ENCODE results near the gene CFAP65. TPM values are rescaled to one million over a fixed set of nuclear protein-coding genes. Genes with fewer than 3 reads are reported as not detected.

The CFAP65 gene
- total RNA-seq, 2 donors from 2014 or later = not detected

Other genes with a start within 250 kb of the CFAP65 start
- gene PRKAG3, start 209.7 kb downstream of the CFAP65 start, total RNA-seq = not detected
- gene WNT6, start 181.7 kb downstream of the CFAP65 start, total RNA-seq = under 1 TPM; 0.19 TPM
- gene WNT10A, start 160.7 kb downstream of the CFAP65 start, total RNA-seq = 1 to 10 TPM; 3.4 to 8.6 TPM
- not detected for gene CDK5R2, start 81.8 kb downstream of the CFAP65 start, total RNA-seq
- not detected for gene FEV, start 56.3 kb downstream of the CFAP65 start, total RNA-seq
- gene CRYBA2, start 48.1 kb downstream of the CFAP65 start, total RNA-seq = not detected
- under 1 TPM; 0.12 to 0.14 TPM for gene IHH, start 19.4 kb upstream of the CFAP65 start, total RNA-seq
- 10 to 100 TPM; 19.8 to 21.1 TPM for gene NHEJ1, start 119.3 kb upstream of the CFAP65 start, total RNA-seq
- 1 to 10 TPM; 3.1 to 4.0 TPM for gene SLC23A3, start 128.5 kb upstream of the CFAP65 start, total RNA-seq
- gene CNPPD1, start 135.4 kb upstream of the CFAP65 start, total RNA-seq = 10 to 100 TPM; 53.5 to 54.5 TPM
- 10 to 100 TPM; 53.7 to 66.8 TPM for gene RETREG2, start 136.8 kb upstream of the CFAP65 start, total RNA-seq
- gene ZFAND2B, start 165.3 kb upstream of the CFAP65 start, total RNA-seq = 10 to 100 TPM; 45.5 to 47.7 TPM
- 1 to 10 TPM; 8.5 to 8.8 TPM for gene ABCB6, start 177.4 kb upstream of the CFAP65 start, total RNA-seq
- gene ATG9A, start 188.1 kb upstream of the CFAP65 start, total RNA-seq = 10 to 100 TPM; 48.5 to 51.4 TPM
- gene ANKZF1, start 188.3 kb upstream of the CFAP65 start, total RNA-seq = 100 to 1,000 TPM; 101 to 117 TPM
- gene GLB1L, start 203.9 kb upstream of the CFAP65 start, total RNA-seq = 1 to 10 TPM; 2.3 to 3.4 TPM
- 10 to 100 TPM; 36.8 to 46.0 TPM for gene STK16, start 204.0 kb upstream of the CFAP65 start, total RNA-seq
- not detected for gene TUBA4B, start 211.7 kb upstream of the CFAP65 start, total RNA-seq
- gene TUBA4A, start 212.4 kb upstream of the CFAP65 start, total RNA-seq = 10 to 100 TPM; 82.0 to 99.8 TPM
- gene DNAJB2, start 237.8 kb upstream of the CFAP65 start, total RNA-seq = 10 to 100 TPM; 71.1 to 88.1 TPM

Data from activated T-cell treated with anti-CD3 and anti-CD28 coated beads, Interleukin-2, amount 50 U/mL, for 72 hours (primary cell).